GM12878 (cell line): ENCODE measurements around the gene VCPKMT. TPM values are rescaled to one million over a fixed set of nuclear protein-coding genes. Genes with fewer than 3 reads are reported as not detected.

Experiments
- ASH2L ChIP-seq: fragments of 300-600, 200-600 bp; sonication (generic); IDR thresholded peaks from 2 replicates; pipeline ENCODE4 v1.6.1; 2017; ENCODE audit warnings: low read depth, mild to moderate bottlenecking, borderline replicate concordance
- CBFB ChIP-seq: IDR thresholded peaks from 2 replicates; pipeline ENCODE4 v1.6.1; 2016; ENCODE audit warnings: antibody characterized with exemption, low read depth
- CEBPZ ChIP-seq: fragments of 150-350 bp; IDR thresholded peaks from 2 replicates; pipeline ENCODE4 v1.6.1; 2016; ENCODE audit warnings: low read depth, low read length
- CREM ChIP-seq: IDR thresholded peaks from 2 replicates; pipeline ENCODE4 v1.6.1; 2014; ENCODE audit warnings: antibody characterized with exemption, low read depth
- CUX1 ChIP-seq: IDR thresholded peaks from 2 replicates; pipeline ENCODE4 v1.6.1; 2012; ENCODE audit warnings: improper control_type of control experiment, low read depth, low read length; ENCODE audit not compliant: insufficient replicate concordance
- E4F1 ChIP-seq: fragments of 450-650 bp; IDR thresholded peaks from 2 replicates; pipeline ENCODE4 v1.6.1; 2018; ENCODE audit warnings: borderline replicate concordance, mild to moderate bottlenecking; ENCODE audit not compliant: partially characterized antibody
- EED ChIP-seq: sonication (generic); IDR thresholded peaks from 2 replicates; pipeline ENCODE4 v1.6.1; 2016; ENCODE audit warnings: antibody characterized with exemption, low read depth
- EP300 ChIP-seq, 2 experiments: fragments of 150-350 bp in 1 of 2; IDR thresholded peaks; 2 replicates each; pipeline ENCODE4 v1.6.1; 2011 to 2012; ENCODE audit warnings: low read depth in 2 of 2, low read length in 2 of 2, borderline replicate concordance in 1 of 2, improper control_type of control experiment in 1 of 2, inconsistent platforms in 1 of 2; ENCODE audit not compliant: control insufficient read depth in 1 of 2
- FOXM1 ChIP-seq: IDR thresholded peaks from 2 replicates; pipeline ENCODE4 v1.6.1; 2012; ENCODE audit warnings: low read depth, mild to moderate bottlenecking, inconsistent platforms, low read length, moderate library complexity
- HDGF ChIP-seq: fragments of 450-650 bp; IDR thresholded peaks from 2 replicates; pipeline ENCODE4 v1.6.1; 2016; ENCODE audit warnings: antibody characterized with exemption
- MXI1 ChIP-seq: fragments of 150-350 bp; IDR thresholded peaks from 2 replicates; pipeline ENCODE4 v1.6.1; 2011; ENCODE audit warnings: low read depth, mild to moderate bottlenecking, inconsistent platforms, low read length, improper control_type of control experiment
- NR2C1 ChIP-seq: fragments of 450-650 bp; IDR thresholded peaks from 2 replicates; pipeline ENCODE4 v1.6.1; 2017; ENCODE audit warnings: antibody characterized with exemption, mild to moderate bottlenecking, moderate library complexity
- RELB ChIP-seq: fragments of 450-650 bp; IDR thresholded peaks from 2 replicates; pipeline ENCODE4 v1.6.1; 2017; ENCODE audit warnings: low read depth, mild to moderate bottlenecking, moderate library complexity
- SP1 ChIP-seq: IDR thresholded peaks from one replicate; pipeline ENCODE4 v1.6.1; 2011; ENCODE audit warnings: low read depth, low read length
- TCF3 ChIP-seq: IDR thresholded peaks from 2 replicates; pipeline ENCODE4 v1.6.1; 2012; ENCODE audit warnings: low read depth, mild to moderate bottlenecking, low read length, borderline replicate concordance; ENCODE audit not compliant: insufficient read depth
- WRNIP1 ChIP-seq: IDR thresholded peaks from 2 replicates; pipeline ENCODE4 v1.6.1; 2011; ENCODE audit warnings: low read depth, low read length, improper control_type of control experiment, borderline replicate concordance
- polyA plus RNA-seq, 11 experiments: library from polyadenylated mRNA; depleted of rRNA in 4 of 11; unstranded in 6 of 11; stranded (reverse) in 5 of 11; fragments of >200 nt; fragmentation: Nextera tagmentation in 4 of 11; fragmentation: Illumina TruSeq in 1 of 11; extraction: Ambion mirVana in 4 of 11; extraction: Trizol in 1 of 11; gene quantifications; 1 replicate in 1 of 11; 2 replicates in 10 of 11; pipeline versions ENCODE4 v1.2.1 to v1.2.3, GENCODE V29; 2011 to 2016; ENCODE audit warnings: inconsistent platforms in 2 of 11, missing spikeins in 2 of 11, low read depth in 1 of 11
- total RNA-seq, 4 experiments: library from RNA; depleted of rRNA in 3 of 4; stranded (reverse); fragments of >200 nt in 3 of 4; fragmentation: Illumina TruSeq in 1 of 4; extraction: Trizol in 1 of 4; gene quantifications; 2 replicates each; pipeline versions ENCODE4 v1.2.1 to v1.2.3, GENCODE V29; 2013 to 2021

VCPKMT gene
- total and polyA plus RNA-seq, 10 of the 15 experiments (the other 5 are each of a cell fraction or from before 2014, with no cell fraction given): 8.5 to 18.4 (median 12.8) TPM

- TF ChIP-seq RELB (peak; percentile 31), CREM (peak; percentile 56; the same call in 1 of the 2 replicates), ASH2L (no peak), FOXM1 (peak; percentile 40; the same call in 1 of the 2 replicates), SP1 (peak; percentile 31), MXI1 (no peak), E4F1 (no peak), EED (peak; percentile 88), WRNIP1 (no peak), HDGF (0 out of 2 replicates have a peak, but pooled peaks have one; percentile 72), TCF3 (peak; percentile 89; the same call in 1 of the 2 replicates), EP300 (IDR thresholded peaks at IDR 0.05; ENCODE audit: borderline replicate concordance in 1 of 2, control insufficient read depth in 1 of 2, low read depth in 2 of 2, low read length in 2 of 2) (peak in 1 of 2 experiments; percentile 35; a peak in 1 of 4 replicates), CBFB (peak; percentile 84), CEBPZ (no peak), NR2C1 (peak; percentile 81), CUX1 (no peak)
Measured at GRCh38 chr14:50061664-50062437, 54.5 kb downstream of the VCPKMT start (continued).
